ENCODE data around the gene TMC1.

DNA sequence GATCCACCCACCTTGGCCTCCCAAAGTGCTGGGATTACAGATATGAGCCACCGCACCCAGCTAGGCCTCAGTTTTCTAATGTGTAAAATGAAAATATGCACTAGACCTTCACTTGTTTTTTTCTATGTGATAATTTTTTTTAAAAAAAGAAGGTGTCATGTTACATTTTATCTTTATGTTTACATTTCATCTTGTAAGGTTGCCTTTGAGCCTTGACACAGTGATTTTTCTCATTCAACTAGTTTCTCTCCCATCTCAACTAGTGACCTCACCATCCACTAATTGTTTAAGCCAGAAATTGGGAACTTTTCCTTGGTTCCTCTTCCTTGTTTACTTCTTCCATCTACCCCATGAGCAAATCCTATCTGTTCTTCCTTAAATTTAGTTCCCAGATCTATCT is 21.5 kb downstream of the TMC1 start:
- TF ChIP-seq CBFB (IDR thresholded peaks at IDR 0.05; ENCODE audit: low read depth), result no peak
- no peak for TF ChIP-seq YY1 (IDR thresholded peaks at IDR 0.05; ENCODE audit: low read depth, low read length)

Measured in GM12878 (cell line).